ENCODE data around the gene TTC31.

DNA sequence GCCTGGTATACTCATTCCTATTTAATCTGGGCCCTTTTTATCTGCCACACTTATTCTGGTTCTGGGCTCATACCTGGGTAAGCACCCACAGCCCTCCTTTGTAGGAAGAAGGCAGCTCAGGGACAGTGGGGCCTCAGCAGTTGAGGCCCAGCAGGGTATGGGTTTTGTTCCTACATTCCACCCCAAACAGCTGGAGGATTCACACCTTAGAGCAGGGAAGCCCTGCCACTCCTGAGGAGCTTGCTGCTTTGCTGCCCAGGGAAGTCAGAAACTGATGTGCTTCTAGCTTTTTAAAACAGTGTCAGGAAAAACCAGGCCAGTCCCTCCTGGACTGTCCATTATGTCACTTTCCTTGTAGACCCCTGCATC, 17.7 kb downstream of the TTC31 start:
- TF ChIP-seq CTCF (IDR thresholded peaks at IDR 0.05): no peak
- TF ChIP-seq POLR2A (IDR thresholded peaks at IDR 0.05): no peak
- no peak for TF ChIP-seq POLR2AphosphoS5 (IDR thresholded peaks at IDR 0.05)
